ENCODE data around the gene TFEB. TPM values are rescaled to one million over a fixed set of nuclear protein-coding genes. Genes with fewer than 3 reads are reported as not detected.

TFEB gene
- total RNA-seq, 1 donor from 2014 or later = 3.8 TPM

GRCh38 chr6:41646026-41646795 is 89.2 kb downstream of the TFEB start:
- Mint-ChIP-seq H3K36me3 (peaks cover 38% of the 10 kb centered on the region), H3K27ac (peak overlapping the region; percentile 56), H3K4me3 (no peak overlapping the region), H3K4me1 (peaks cover 52% of the 10 kb centered on the region), H3K9me3 (no peaks in the 10 kb centered on the region), H3K27me3 (ENCODE audit: low read depth) (no peaks in the 10 kb centered on the region)
- no peak for DNase-seq (ENCODE audit: low spot score in 2 of 2, unreplicated experiment in 2 of 2)
- TF ChIP-seq CTCF (IDR thresholded peaks at IDR 0.05; ENCODE audit: unreplicated experiment) = no peak

DNA sequence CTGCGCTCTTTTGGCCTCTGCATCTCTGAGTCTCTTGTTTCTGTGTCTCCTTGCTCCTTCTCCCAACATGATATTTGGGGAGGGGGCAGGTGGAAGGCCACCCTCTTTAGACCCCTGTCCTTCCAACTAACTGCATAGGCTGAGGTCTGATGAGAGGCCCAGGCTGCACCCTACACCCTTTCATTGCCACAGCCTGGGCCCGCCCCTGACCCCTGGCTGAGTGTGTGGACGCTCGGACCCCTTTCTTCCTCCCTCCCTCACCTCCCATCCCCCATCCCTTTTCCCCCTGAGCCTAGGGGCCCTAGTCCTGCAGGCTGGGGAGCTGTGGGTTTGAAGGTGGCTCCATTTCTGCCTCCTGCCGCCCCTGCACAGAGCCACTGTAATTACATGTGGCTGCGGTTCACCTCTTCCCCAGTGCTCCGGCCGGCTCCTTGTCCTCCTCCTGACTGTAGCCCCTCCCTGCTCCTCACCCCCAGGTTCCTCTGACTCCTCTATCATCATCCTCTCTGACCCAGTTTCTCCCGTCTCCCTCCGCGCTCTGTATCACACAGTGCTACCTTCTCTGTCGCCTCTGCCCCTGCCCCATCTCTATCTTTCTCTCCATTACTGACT is 90.3 kb downstream of the TFEB start:
- H3K9me3 Mint-ChIP-seq = no peaks in the 10 kb centered on the region
- H3K4me3 Mint-ChIP-seq = peak overlapping the region; percentile 53
- TF ChIP-seq CTCF (IDR thresholded peaks at IDR 0.05; ENCODE audit: unreplicated experiment) = no peak
- no peak for DNase-seq (ENCODE audit: low spot score in 2 of 2, unreplicated experiment in 2 of 2)
- no peaks in the 10 kb centered on the region for H3K27me3 Mint-ChIP-seq (ENCODE audit: low read depth)
- peak overlapping the region; percentile 76 for H3K27ac Mint-ChIP-seq
- H3K4me1 Mint-ChIP-seq = peaks cover 59% of the 10 kb centered on the region
- H3K36me3 Mint-ChIP-seq = peaks cover 38% of the 10 kb centered on the region

- no peaks in the 10 kb centered on the region for H3K27me3 Mint-ChIP-seq (ENCODE audit: low read depth)
- peak overlapping the region; percentile 74 for H3K27ac Mint-ChIP-seq
- H3K9me3 Mint-ChIP-seq = no peaks in the 10 kb centered on the region
- DNase-seq (ENCODE audit: low spot score in 2 of 2, unreplicated experiment in 2 of 2) = no peak
- H3K4me1 Mint-ChIP-seq = peaks cover 66% of the 10 kb centered on the region
- H3K36me3 Mint-ChIP-seq = peaks cover 34% of the 10 kb centered on the region
- no peak for TF ChIP-seq CTCF (IDR thresholded peaks at IDR 0.05; ENCODE audit: unreplicated experiment)
- peak overlapping the region; percentile 53 for H3K4me3 Mint-ChIP-seq
These were observed 91.0 kb downstream of the TFEB start for GRCh38 chr6:41644297-41644879.

- Mint-ChIP-seq H3K27me3 (ENCODE audit: low read depth) (no peaks in the 10 kb centered on the region), H3K36me3 (peaks cover 32% of the 10 kb centered on the region), H3K4me1 (peaks cover 69% of the 10 kb centered on the region), H3K27ac (peak overlapping the region; percentile 74), H3K9me3 (no peaks in the 10 kb centered on the region), H3K4me3 (peak overlapping the region; percentile 53)
- no peak for DNase-seq (ENCODE audit: low spot score in 2 of 2, unreplicated experiment in 2 of 2)
- no peak for TF ChIP-seq CTCF (IDR thresholded peaks at IDR 0.05; ENCODE audit: unreplicated experiment)
These were observed 91.5 kb downstream of the TFEB start for GRCh38 chr6:41643899-41644269.

GRCh38 chr6:41642960-41643898 is 92.2 kb downstream of the TFEB start:
- H3K4me3 Mint-ChIP-seq = peak overlapping the region; percentile 11
- H3K27me3 Mint-ChIP-seq (ENCODE audit: low read depth) = no peaks in the 10 kb centered on the region
- no peak for DNase-seq (ENCODE audit: low spot score in 2 of 2, unreplicated experiment in 2 of 2)
- peaks cover 66% of the 10 kb centered on the region for H3K4me1 Mint-ChIP-seq
- H3K9me3 Mint-ChIP-seq = no peaks in the 10 kb centered on the region
- H3K36me3 Mint-ChIP-seq = peaks cover 28% of the 10 kb centered on the region
- peak overlapping the region; percentile 90 for H3K27ac Mint-ChIP-seq
- no peak for TF ChIP-seq CTCF (IDR thresholded peaks at IDR 0.05; ENCODE audit: unreplicated experiment)

Measured in mesothelial cell of epicardium (in vitro differentiated cells).